ENCODE data around the gene EVC.
"Not testable (repeated sequence)": the region's sequence is repeated elsewhere in the genome, so short reads cannot be mapped to it uniquely, and the experiment has no call there.

Gene EVC

GRCh38 chr4:5821665-5822358 is 110.8 kb downstream of the EVC start:
- DNase-seq: no peak

GRCh38 chr4:5822619-5823018 is 111.6 kb downstream of the EVC start:
- DNase-seq: no peak

- DNase-seq: no peak
Measured at GRCh38 chr4:5823542-5824211, 112.7 kb downstream of the EVC start.

GRCh38 chr4:5824227-5824626 is 113.2 kb downstream of the EVC start:
- DNase-seq: no peak

GRCh38 chr4:5824635-5825034 is 113.6 kb downstream of the EVC start:
- no peak for DNase-seq

GRCh38 chr4:5825321-5826041 is 114.5 kb downstream of the EVC start:
- no peak for DNase-seq

GRCh38 chr4:5826437-5827107 is 115.6 kb downstream of the EVC start:
- DNase-seq: no peak

GRCh38 chr4:5827108-5828004 is 116.4 kb downstream of the EVC start:
- no peak for DNase-seq

GRCh38 chr4:5828005-5828391 is 117.0 kb downstream of the EVC start:
- no peak for DNase-seq

- no peak for DNase-seq
Measured at GRCh38 chr4:5836943-5837342, 125.9 kb downstream of the EVC start.

- DNase-seq: not testable (repeated sequence)
Measured at GRCh38 chr4:5837483-5837882, 126.5 kb downstream of the EVC start.

- DNase-seq: no peak
Measured at GRCh38 chr4:5839332-5839731, 128.3 kb downstream of the EVC start.

- peak; percentile 9 for DNase-seq
Measured at GRCh38 chr4:5839751-5840674, 129.0 kb downstream of the EVC start.

GRCh38 chr4:5842456-5842855 is 131.5 kb downstream of the EVC start:
- no peak for DNase-seq

GRCh38 chr4:5843573-5844530 is 132.9 kb downstream of the EVC start:
- peak; percentile 28 for DNase-seq

GRCh38 chr4:5845035-5845905 is 134.3 kb downstream of the EVC start:
- DNase-seq: no peak

GRCh38 chr4:5851637-5852301 is 140.8 kb downstream of the EVC start:
- DNase-seq: no peak

- no peak for DNase-seq
Measured at GRCh38 chr4:5852523-5853202, 141.7 kb downstream of the EVC start.
